ENCODE measurements around the gene OR2F1.

GRCh38 chr7:143906151-143906550 is 48.5 kb upstream of the OR2F1 start:
- no peak for TF ChIP-seq CTCF (IDR thresholded peaks at IDR 0.05)
- no peak for TF ChIP-seq POLR2A (IDR thresholded peaks at IDR 0.05)
